ENCODE results near the gene SYNDIG1L.

SYNDIG1L gene

DNA sequence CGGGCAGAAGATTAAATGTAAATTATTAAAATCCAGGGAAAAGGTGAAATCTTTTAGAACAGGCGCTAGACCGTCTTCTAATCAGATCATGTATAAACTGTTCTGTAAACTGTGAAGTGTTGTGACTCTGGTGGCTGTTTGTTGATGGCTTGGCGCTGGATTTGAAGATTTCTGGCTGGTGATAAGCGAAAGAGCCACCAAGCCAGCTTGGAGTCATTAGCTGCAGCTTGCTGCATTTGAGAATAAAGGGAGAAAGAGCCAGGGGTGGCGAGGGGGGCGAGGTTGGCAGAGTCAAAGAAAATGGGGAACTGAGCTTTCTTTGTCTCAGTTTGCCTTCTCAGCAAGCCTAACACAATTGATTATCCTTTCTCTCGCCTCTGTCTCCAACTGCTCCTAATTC lies 8.0 kb downstream of the SYNDIG1L start:
- no peak overlapping the region for H3K4me3 ChIP-seq (ENCODE audit: low read length, poor library complexity, severe bottlenecking)
- no peaks in the 10 kb centered on the region for H3K9me2 ChIP-seq (replicated peaks; ENCODE audit: low read depth, low read length)
- H3K4me2 ChIP-seq (ENCODE audit: low read depth, low read length, poor library complexity, severe bottlenecking) = no peak overlapping the region
- TF ChIP-seq EZH2phosphoT487 (IDR thresholded peaks at IDR 0.05; ENCODE audit: borderline replicate concordance) = no peak
- TF ChIP-seq, protein P1, sequence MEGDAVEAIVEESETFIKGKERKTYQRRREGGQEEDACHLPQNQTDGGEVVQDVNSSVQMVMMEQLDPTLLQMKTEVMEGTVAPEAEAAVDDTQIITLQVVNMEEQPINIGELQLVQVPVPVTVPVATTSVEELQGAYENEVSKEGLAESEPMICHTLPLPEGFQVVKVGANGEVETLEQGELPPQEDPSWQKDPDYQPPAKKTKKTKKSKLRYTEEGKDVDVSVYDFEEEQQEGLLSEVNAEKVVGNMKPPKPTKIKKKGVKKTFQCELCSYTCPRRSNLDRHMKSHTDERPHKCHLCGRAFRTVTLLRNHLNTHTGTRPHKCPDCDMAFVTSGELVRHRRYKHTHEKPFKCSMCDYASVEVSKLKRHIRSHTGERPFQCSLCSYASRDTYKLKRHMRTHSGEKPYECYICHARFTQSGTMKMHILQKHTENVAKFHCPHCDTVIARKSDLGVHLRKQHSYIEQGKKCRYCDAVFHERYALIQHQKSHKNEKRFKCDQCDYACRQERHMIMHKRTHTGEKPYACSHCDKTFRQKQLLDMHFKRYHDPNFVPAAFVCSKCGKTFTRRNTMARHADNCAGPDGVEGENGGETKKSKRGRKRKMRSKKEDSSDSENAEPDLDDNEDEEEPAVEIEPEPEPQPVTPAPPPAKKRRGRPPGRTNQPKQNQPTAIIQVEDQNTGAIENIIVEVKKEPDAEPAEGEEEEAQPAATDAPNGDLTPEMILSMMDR (conservative IDR thresholded peaks at IDR 0.05; ENCODE audit: low read length) = no peak
- H3K4me1 ChIP-seq (ENCODE audit: insufficient read depth, low read length, poor library complexity, severe bottlenecking) = no peaks in the 10 kb centered on the region
- H3K9ac ChIP-seq (ENCODE audit: low read depth, low read length, poor library complexity, severe bottlenecking) = no peak overlapping the region
- H3K36me3 ChIP-seq (ENCODE audit: insufficient read depth, low read length) = no peaks in the 10 kb centered on the region
- no peaks in the 10 kb centered on the region for H3K79me2 ChIP-seq (ENCODE audit: insufficient read depth, low read length)
- H3K27me3 ChIP-seq (ENCODE audit: insufficient read depth, low read length, poor library complexity, severe bottlenecking) = no peaks in the 10 kb centered on the region
- no peak overlapping the region for H2AFZ ChIP-seq (ENCODE audit: low read length)
- no peaks in the 10 kb centered on the region for H3F3A ChIP-seq (ENCODE audit: low read depth)
- no peaks in the 10 kb centered on the region for H3K9me3 ChIP-seq (ENCODE audit: insufficient read depth, low read depth, low read length)
- no peaks in the 10 kb centered on the region for H4K20me1 ChIP-seq (ENCODE audit: insufficient read depth, low read length, poor library complexity, severe bottlenecking)

DNA sequence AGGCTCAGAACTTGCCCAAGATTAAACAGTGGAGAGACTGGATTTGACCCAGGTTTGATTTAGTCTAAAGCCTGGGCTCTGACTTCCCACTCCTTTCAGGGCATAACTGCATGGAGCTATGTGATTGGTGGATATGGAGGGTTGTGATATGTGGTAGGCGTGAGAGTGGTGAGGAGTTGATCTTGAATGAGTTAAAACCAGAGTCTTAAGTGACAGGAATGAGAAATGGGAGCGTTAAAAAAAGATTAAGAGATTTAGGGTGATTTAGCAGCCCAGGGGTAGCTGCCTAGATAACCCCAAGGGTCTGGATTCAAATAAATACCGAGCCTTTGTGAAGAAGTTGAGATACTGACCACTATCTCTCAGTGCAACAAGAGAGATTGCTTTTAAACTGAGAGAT lies 8.4 kb downstream of the SYNDIG1L start:
- no peaks in the 10 kb centered on the region for H3K79me2 ChIP-seq (ENCODE audit: insufficient read depth, low read length)
- no peaks in the 10 kb centered on the region for H3F3A ChIP-seq (ENCODE audit: low read depth)
- no peaks in the 10 kb centered on the region for H3K4me1 ChIP-seq (ENCODE audit: insufficient read depth, low read length, poor library complexity, severe bottlenecking)
- no peaks in the 10 kb centered on the region for H3K27me3 ChIP-seq (ENCODE audit: insufficient read depth, low read length, poor library complexity, severe bottlenecking)
- H3K4me3 ChIP-seq (ENCODE audit: low read length, poor library complexity, severe bottlenecking) = no peak overlapping the region
- H3K4me2 ChIP-seq (ENCODE audit: low read depth, low read length, poor library complexity, severe bottlenecking) = no peak overlapping the region
- no peak overlapping the region for H3K9ac ChIP-seq (ENCODE audit: low read depth, low read length, poor library complexity, severe bottlenecking)
- no peaks in the 10 kb centered on the region for H3K36me3 ChIP-seq (ENCODE audit: insufficient read depth, low read length)
- H3K9me3 ChIP-seq (ENCODE audit: insufficient read depth, low read depth, low read length) = no peaks in the 10 kb centered on the region
- no peaks in the 10 kb centered on the region for H4K20me1 ChIP-seq (ENCODE audit: insufficient read depth, low read length, poor library complexity, severe bottlenecking)
- no peaks in the 10 kb centered on the region for H3K9me2 ChIP-seq (replicated peaks; ENCODE audit: low read depth, low read length)
- H2AFZ ChIP-seq (ENCODE audit: low read length) = no peak overlapping the region
- TF ChIP-seq, protein P1 (conservative IDR thresholded peaks at IDR 0.05; ENCODE audit: low read length) = no peak
- TF ChIP-seq EZH2phosphoT487 (IDR thresholded peaks at IDR 0.05; ENCODE audit: borderline replicate concordance) = no peak

DNA sequence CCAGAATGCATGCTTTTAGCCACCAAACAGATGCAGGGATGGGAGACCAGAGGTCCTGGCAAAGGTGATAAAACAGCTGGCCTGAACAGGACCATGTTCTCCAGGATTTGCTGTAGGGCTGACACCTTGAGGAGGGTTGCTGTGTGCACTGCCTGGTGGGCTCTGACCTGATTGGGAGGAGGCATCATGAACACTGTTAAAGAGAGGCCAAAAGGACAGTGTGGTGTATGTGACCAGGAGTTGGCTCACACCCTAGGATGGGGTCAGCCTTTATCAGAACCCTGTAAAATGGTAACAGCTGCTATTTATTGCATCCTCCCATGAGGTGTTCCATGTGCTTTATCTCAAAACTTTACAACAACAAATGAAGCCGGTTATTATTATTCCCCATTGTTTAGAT lies 8.8 kb downstream of the SYNDIG1L start:
- no peak overlapping the region for H3K4me2 ChIP-seq (ENCODE audit: low read depth, low read length, poor library complexity, severe bottlenecking)
- H3F3A ChIP-seq (ENCODE audit: low read depth) = no peaks in the 10 kb centered on the region
- H3K4me1 ChIP-seq (ENCODE audit: insufficient read depth, low read length, poor library complexity, severe bottlenecking) = no peaks in the 10 kb centered on the region
- H3K4me3 ChIP-seq (ENCODE audit: low read length, poor library complexity, severe bottlenecking) = no peak overlapping the region
- H3K9me3 ChIP-seq (ENCODE audit: insufficient read depth, low read depth, low read length) = no peaks in the 10 kb centered on the region
- no peak overlapping the region for H3K9ac ChIP-seq (ENCODE audit: low read depth, low read length, poor library complexity, severe bottlenecking)
- H3K36me3 ChIP-seq (ENCODE audit: insufficient read depth, low read length) = no peaks in the 10 kb centered on the region
- TF ChIP-seq EZH2phosphoT487 (IDR thresholded peaks at IDR 0.05; ENCODE audit: borderline replicate concordance) = no peak
- TF ChIP-seq, protein P1 (conservative IDR thresholded peaks at IDR 0.05; ENCODE audit: low read length) = no peak
- H3K79me2 ChIP-seq (ENCODE audit: insufficient read depth, low read length) = no peaks in the 10 kb centered on the region
- H2AFZ ChIP-seq (ENCODE audit: low read length) = no peak overlapping the region
- no peaks in the 10 kb centered on the region for H3K9me2 ChIP-seq (replicated peaks; ENCODE audit: low read depth, low read length)
- H4K20me1 ChIP-seq (ENCODE audit: insufficient read depth, low read length, poor library complexity, severe bottlenecking) = no peaks in the 10 kb centered on the region
- H3K27me3 ChIP-seq (ENCODE audit: insufficient read depth, low read length, poor library complexity, severe bottlenecking) = no peaks in the 10 kb centered on the region

All from Loucy (cell line).